Adrenal gland (tissue), 5 donors: ENCODE results near the gene NRXN2.

Experiments
- POLR2A ChIP-seq, 2 donors: fragments of 450-650 bp; IDR thresholded peaks; one replicate each; pipeline ENCODE4 v1.6.1; 2017; ENCODE audit warnings: antibody characterized with exemption in 2 of 2, mild to moderate bottlenecking in 2 of 2, moderate library complexity in 1 of 2
- TF ChIP-seq, protein P1 (sequence below), 6 experiments: fragments of 450-650 bp in 4 of 6; fragments of 200-600 bp in 2 of 6; sonication (generic) in 1 of 6; IDR thresholded peaks; 1 replicate in 5 of 6; 2 replicates in 1 of 6; pipeline versions ENCODE4 v1.5.1 to v1.8.0; 2016 to 2021; ENCODE audit warnings: antibody characterized with exemption in 6 of 6, mild to moderate bottlenecking in 2 of 6, moderate library complexity in 1 of 6
- donor health status: DM: no; HTN: no; CAD: no.

DNA sequence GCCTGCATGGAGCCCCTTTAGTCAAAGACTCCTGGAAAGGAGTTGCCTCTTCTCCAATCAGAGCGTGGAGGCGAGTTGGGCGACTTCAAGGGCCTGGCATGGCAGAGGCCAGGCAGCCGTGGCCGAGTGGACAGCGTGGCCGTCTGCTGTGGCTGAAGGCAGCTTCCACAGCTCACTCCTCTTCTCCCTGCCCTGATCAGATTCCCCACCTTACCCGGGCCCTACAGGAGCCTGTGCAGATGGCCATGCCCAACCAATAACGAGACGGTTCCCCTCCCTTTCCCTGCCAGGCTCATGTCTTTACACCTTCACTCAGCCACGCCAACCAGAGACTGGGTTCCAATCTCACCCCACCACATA, 152.0 kb downstream of the NRXN2 start:
- TF ChIP-seq, protein P1, sequence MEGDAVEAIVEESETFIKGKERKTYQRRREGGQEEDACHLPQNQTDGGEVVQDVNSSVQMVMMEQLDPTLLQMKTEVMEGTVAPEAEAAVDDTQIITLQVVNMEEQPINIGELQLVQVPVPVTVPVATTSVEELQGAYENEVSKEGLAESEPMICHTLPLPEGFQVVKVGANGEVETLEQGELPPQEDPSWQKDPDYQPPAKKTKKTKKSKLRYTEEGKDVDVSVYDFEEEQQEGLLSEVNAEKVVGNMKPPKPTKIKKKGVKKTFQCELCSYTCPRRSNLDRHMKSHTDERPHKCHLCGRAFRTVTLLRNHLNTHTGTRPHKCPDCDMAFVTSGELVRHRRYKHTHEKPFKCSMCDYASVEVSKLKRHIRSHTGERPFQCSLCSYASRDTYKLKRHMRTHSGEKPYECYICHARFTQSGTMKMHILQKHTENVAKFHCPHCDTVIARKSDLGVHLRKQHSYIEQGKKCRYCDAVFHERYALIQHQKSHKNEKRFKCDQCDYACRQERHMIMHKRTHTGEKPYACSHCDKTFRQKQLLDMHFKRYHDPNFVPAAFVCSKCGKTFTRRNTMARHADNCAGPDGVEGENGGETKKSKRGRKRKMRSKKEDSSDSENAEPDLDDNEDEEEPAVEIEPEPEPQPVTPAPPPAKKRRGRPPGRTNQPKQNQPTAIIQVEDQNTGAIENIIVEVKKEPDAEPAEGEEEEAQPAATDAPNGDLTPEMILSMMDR (IDR thresholded peaks at IDR 0.05): no peak
- no peak for TF ChIP-seq POLR2A (IDR thresholded peaks at IDR 0.05)
